GM12875 (cell line): Measurements from ENCODE around the gene PTPRH.

ENCODE experiments used
- H3K4me3 ChIP-seq: one replicate; pipeline ENCODE4 v1.5.1; 2011; ENCODE audit warnings: low read depth, low read length, control low read depth
- TF ChIP-seq, protein P1 (sequence below): IDR thresholded peaks from 2 replicates; pipeline ENCODE4 v1.5.1; 2011; ENCODE audit warnings: low read depth, mild to moderate bottlenecking, control low read depth, inconsistent platforms, low read length, moderate library complexity, borderline replicate concordance; ENCODE audit not compliant: insufficient read depth

PTPRH gene

DNA sequence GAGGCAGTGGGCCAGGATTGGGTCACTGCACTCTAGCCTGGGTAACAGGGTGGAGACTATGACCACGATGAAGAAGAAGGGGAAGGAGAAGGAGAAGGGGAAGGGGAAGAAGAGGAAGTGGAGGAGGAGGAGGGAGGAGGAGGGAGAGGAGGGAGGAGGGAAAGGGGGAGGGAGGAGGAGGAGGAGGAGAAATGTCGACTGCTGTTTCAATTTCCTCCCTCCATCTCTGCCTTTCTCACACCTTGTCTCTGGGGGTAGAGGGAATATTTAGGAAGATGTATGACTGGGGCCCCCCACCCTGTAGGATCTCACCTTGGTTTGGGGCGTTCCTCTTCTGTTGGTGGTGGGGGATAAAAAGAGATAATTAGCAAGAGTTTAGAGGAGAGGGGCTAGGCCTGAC lies 64.1 kb downstream of the PTPRH start:
- TF ChIP-seq, protein P1, sequence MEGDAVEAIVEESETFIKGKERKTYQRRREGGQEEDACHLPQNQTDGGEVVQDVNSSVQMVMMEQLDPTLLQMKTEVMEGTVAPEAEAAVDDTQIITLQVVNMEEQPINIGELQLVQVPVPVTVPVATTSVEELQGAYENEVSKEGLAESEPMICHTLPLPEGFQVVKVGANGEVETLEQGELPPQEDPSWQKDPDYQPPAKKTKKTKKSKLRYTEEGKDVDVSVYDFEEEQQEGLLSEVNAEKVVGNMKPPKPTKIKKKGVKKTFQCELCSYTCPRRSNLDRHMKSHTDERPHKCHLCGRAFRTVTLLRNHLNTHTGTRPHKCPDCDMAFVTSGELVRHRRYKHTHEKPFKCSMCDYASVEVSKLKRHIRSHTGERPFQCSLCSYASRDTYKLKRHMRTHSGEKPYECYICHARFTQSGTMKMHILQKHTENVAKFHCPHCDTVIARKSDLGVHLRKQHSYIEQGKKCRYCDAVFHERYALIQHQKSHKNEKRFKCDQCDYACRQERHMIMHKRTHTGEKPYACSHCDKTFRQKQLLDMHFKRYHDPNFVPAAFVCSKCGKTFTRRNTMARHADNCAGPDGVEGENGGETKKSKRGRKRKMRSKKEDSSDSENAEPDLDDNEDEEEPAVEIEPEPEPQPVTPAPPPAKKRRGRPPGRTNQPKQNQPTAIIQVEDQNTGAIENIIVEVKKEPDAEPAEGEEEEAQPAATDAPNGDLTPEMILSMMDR = no peak
- no peak overlapping the region for H3K4me3 ChIP-seq

GRCh38 chr19:55141696-55142095 lies 67.6 kb downstream of the PTPRH start:
- no peak overlapping the region for H3K4me3 ChIP-seq
- TF ChIP-seq, protein P1 = no peak

DNA sequence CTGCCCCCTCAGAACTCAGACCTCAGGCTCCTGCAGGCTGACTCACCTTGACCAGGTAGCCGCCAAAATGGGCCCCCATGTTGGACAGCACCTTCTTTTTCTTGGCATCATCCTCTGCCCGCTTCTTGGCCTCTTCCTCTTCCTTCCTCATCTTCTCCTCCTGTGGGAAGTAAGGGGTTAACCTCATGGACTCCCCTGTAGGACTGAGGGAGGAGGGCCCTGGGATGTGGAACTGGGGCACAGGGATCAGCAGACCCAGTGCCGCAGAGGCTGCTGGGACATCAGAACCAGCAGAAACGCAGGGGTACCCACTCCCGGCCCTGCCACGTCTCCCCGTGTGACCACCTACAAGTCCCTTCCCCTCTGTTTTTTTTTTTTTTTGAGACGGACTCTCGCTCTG lies 71.4 kb downstream of the PTPRH start:
- TF ChIP-seq, protein P1 = no peak
- H3K4me3 ChIP-seq = no peak overlapping the region

- no peak overlapping the region for H3K4me3 ChIP-seq
- TF ChIP-seq, protein P1 = no peak
These were observed 72.8 kb downstream of the PTPRH start for GRCh38 chr19:55136399-55137102.

DNA sequence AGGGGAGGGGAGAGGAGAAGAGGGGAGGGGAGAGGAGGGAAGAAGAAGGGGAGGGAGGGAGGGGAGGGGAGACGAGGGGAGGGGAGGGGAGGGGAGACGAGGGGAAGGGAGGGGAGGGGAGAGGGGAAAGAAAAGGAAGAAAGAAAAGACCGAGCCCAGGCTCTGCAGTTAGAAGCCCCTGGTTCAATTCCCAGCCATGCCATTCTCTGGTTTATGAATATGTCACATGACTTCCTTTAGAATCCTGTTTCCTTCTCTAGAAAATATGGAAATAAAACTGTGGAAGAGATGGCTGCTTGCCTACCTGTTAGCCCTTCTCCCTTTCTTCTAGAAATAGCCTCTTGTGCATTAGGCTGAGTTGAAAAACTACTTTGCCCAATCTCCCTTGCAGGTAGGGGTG lies 74.6 kb downstream of the PTPRH start:
- TF ChIP-seq, protein P1 = no peak
- H3K4me3 ChIP-seq = no peak overlapping the region

GRCh38 chr19:55133639-55134444 lies 75.5 kb downstream of the PTPRH start:
- H3K4me3 ChIP-seq = no peak overlapping the region
- TF ChIP-seq, protein P1 = no peak
